Activated CD8-positive, alpha-beta memory T cell treated with anti-CD3 and anti-CD28 coated beads for 48 hours (primary cell): ENCODE measurements around the gene RFPL1.

Experiments used
- DNase-seq, 3 experiments: peaks; one replicate each; pipeline ENCODE4 v3.0.0-alpha.2; 2020; ENCODE audit warnings: low read depth in 2 of 3, low spot score in 2 of 3

The RFPL1 gene

DNA sequence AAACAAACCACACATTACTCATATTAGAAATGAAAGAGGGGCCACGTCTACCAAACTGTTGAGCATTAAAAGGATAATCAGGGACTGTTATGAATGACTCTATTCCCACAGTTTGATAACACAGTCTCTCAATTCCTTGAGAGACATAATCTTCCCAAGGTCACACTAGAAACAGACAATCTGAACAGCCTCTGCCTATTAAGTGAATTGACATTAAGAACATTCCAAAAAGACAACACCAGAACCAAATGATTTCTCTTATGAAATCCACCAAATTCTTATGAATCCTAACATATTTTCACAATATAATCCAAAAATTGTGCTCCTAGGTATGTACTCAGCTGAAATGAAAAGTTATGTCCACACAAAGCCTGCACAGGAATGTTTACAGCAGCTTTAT is 4.6 kb downstream of the RFPL1 start:
- DNase-seq, result no peak

DNA sequence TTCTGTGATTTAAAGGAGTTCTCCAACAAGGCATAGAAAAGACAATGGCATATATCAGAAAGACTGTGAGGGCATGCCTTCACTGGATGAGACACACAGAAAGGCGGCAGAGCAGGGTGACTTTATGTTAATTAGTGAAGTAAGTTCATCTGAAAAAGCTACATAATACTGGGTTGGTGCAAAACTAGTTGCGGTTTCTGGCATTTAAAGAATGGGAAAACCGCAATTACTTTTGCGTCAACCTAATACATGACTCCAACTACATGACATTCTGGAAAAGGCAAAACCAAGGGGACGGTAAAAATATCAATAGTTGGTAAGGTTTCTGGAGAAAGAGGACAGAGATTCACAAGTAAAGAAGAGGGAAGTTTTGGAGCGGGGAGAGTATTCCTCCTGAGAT is 5.1 kb downstream of the RFPL1 start:
- no peak for DNase-seq

DNA sequence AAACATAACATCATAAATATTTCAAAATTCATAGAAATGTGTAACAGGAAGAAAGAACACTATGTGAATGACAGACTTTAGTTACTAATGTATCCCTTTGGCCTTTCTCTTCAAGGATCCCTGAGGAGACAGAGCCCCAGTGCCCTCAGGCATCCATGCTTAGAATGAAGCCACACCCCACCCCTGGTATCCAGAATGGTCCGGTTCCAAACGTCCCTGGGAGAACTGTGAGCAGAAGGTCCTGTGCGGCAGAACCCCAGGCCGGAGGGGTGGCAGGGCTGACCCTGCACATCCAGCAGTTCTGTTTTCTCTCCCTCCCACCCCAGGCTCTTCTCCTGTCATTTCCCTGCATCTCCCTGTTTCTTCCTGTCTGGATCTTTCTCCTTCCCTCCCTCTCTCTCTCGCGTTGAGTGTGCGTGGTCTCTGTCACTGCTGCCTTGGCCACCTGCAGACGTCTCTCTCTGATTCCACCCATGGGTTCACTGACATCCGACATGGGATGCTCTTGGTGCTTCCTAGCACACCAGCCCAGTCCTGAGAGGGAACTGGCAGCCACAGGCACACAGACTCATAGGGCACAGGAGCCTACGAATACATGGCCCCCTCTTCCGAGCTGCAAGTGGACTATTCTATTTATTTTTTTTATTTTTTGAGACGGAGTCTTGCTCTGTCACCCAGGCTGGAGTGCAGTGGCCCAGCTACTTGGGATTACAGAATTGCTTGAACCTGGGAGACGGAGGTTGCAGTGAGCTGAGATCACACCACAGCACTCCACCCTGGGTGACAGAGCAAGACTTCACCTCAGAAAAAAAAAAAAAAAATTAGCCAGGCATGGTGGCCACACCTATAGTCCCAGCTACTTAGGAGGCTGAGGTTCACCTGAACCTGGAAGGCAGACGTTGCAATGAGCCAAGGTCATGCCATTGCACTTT is 5.7 kb downstream of the RFPL1 start:
- DNase-seq, result no peak

DNA sequence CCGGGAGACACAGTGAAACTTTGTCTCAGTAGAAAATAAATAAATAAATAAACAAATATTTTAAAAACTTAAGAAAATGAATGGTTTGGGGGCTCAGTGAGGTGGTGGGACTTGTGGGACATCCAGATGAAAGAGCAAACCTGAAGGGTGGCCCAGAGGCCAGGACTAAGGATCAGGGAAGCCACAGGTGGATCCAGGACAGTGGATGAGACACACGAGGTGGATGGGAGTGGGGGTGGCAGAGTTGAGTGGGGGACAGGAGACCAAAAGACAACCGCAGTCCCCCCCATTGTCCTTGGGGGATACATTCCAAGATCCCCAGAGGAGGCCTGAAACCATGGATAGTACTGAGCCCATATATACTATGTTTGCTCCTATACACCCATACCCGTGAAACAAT is 7.1 kb downstream of the RFPL1 start:
- DNase-seq, result no peak

DNA sequence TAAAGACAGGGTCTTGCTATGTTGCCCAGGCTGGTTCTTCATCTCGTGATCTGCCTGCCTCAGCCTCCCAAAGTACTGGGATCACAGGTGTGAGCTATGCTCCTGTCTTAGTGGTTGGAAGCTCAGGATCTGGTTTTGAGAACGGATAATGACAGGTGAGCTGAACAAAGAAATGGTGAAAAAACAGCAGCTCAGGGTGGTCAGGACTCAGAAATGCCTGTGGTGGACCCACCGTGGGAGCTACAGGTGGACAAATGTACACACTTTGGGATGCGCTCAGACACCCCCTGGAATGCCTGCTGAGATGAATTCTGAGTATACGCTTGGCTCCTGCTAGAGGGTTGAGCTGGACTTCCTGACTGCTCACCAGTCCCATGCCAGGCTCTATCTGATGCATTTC is 9.5 kb downstream of the RFPL1 start:
- DNase-seq, result no peak

DNA sequence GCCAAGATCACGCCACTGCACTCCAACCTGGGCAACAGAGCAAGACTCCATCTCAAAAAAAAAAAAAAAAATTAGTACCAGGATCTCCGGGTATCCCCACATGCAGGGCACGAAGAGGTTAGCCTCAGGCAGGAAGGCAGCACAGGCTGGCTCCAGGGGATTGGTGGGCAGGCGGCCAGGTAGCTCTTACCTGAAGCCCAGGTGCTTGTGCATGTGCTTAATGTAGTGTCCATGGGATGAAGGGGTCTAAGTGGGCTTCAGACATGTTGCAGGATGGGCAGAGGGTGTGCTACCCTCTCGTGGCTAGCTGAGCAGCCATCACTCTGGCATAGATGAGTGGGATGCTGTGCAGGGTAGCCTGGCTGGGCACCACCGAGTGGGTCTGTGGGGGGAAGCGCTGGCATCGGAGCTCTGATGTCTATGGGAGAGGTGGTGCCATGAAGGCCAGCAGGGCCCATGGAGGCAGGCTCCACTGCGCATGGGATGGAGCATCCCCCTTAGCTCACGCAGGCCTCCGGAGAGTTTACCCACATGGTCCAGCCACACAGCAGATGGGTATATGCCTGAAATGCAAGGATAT is 11.0 kb downstream of the RFPL1 start:
- DNase-seq, result no peak

DNA sequence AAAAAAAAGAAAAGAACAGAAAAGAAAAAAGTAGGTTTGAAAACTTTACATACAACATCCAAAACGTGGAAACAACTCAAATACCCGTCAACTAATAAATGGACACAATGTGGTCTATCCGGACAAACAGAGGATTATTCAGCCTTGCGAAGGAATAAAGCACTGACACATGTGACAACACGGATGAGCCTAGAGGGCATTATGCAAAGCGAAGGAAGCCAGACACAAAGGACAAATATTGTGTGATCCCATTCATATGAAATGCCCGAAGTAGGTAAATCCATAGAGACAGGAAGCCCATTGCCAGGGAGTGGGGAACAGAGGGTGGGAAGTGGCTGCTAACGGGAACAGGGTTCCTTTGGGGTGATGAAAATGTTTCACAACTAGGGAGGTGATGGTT is 11.8 kb downstream of the RFPL1 start:
- no peak for DNase-seq

DNA sequence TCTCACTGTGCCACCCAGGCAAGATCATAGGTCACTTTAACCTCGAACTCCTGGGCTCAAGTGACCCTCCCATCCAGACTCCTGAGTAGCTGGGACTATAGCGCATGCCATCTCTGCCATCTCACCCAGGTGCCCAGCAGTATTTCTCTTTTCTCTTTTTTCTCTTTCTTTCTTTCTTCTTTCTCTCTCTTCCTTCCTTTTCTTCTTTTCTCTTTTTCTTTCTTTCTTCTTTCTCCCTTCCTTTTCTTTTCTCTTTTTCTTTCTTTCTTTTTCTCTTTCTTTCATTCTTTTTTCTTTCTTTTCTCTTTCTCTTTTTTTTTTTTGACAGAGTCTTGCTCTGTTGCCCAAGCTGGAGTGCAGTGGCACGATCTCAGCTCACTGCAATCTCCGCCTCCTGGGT is 13.5 kb downstream of the RFPL1 start:
- DNase-seq, result no peak

DNA sequence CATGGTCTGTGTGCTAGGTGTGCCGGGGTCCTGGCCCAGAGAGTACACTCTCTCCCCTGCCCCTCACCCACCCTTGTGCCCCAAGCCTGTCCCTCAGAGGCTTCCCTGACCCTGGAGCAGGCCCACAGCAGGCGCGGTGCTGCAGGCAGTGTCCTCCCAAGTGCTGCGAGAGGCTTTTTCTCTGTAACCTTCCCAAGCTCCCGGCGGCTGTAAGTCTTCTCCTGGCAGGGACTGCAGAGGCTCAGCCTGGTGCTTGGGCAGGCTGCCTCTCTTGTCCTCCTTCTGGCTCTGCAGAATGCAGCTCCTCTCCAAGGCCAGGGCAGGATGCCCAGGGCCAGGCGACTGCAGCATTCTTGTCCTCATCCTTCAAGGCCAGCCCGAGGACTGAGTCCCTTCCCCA is 15.9 kb downstream of the RFPL1 start:
- DNase-seq, result no peak

DNA sequence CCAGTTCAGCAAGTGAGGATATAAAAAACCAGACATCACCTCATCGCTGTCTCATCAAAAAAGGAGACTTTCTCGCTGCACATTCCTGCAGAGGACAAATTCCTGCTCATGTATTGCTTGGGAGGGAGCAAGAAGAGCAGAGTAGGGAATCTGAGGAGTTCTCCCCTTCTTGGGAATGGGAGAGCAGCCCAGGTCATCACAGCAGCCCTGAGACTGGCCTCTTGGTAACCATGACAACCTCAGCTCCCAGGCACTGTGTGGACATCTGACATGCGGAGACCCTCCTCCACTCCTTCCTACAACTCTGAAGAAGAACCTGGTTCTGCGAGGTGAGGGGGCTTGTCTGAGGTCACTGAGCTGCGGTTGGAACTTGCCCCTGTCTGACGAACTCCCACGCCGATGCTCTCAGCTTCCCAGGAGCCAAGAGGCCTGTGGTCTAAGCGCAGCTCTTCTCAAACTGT is 17.9 kb downstream of the RFPL1 start:
- DNase-seq, result no peak

DNA sequence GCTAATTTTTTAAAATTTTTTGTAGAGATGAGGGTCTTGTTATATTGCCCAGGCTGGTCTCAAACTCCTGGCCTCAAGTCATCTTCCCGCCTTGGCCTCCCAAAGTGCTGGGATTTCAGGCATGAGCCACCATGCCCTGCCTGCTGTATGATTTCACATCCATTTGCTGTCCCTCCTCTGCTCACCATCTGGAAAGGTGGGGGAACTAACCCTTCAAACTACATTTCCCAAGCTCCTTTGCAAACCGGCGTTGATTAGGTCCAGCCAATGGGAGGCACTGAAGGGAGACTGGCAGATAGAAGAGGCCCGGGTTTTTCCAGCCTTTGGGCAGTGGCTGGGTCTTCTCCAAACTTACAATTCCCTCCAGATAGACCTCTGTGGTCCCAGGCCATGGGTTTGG is 19.3 kb downstream of the RFPL1 start:
- no peak for DNase-seq

DNA sequence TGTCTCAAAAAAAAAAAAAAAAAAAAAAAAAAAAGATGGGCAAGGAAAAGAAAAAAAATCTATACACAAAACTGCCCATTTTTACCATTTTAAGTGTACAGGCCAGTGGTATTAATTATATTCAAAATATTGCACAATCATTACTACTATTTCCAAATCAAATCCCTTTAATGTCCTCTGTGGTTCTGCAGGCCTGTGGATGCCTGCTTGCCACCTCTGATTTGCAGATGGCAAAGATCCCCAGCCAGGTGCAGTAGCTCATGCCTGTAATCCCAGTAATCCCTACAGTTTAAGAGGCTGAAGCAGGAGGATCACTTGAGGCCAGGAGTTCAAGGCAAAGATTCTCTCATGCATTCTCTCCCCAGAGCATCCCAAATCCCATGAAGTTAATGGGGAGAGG is 20.2 kb downstream of the RFPL1 start:
- DNase-seq, result no peak

DNA sequence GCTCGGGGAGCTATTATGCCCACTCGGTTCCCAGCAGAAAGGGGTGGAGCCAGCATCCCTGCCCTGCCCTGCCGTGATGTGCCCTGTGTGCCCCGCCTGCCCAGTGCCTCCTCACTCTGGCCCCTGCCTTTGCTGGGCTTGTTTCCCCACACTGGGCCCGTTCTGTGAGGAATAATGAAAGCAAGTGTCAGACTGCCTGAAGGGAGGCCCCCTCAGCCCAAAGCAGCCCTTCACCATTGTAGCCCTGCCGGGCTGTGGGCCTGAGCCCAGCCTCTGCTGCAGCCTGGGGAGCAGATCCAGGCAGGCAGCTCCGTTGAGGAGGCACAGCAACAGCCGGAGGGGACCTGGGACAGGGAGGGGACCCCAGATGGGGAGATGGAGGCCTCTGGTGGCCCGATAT is 21.4 kb downstream of the RFPL1 start:
- DNase-seq, result no peak

DNA sequence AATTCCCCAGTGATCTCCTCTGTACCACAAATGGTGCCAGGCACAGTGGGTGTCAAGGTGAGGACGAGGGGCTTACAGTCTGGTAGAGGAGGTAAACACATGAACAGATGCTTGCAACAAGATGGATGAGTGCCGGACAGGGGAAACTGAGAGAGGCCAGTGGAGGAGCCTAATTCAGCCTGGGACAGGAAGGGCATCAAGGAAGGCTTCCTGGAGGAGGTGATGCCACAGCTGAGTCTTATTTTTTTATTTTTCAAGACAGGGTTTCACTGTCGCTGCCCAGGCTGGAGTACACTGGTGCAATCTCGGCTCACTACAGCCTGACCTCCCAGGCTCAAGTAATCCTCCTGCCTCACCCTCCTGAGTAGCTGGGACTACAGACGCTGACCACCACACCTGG is 22.9 kb downstream of the RFPL1 start:
- DNase-seq, result no peak

DNA sequence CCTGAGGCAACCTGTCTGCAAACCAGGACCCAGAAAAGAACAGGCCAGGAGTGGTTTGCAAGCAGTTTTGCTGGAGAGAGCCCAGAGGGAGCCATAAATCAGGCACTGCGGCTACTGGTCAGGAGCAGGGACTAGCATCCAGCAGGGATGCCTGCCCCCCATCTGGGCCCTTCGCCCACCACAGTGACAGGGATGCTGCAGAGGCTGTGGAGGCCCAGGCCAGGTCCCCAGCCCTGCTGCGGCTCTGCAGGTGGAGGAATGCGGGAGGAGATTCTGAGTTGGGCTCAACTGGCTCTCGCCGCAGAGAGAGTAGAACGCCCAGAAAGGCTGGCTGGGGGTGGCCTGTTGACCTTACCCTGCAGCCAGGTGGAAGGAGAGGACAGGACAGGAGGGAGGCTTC is 25.2 kb downstream of the RFPL1 start:
- no peak for DNase-seq

DNA sequence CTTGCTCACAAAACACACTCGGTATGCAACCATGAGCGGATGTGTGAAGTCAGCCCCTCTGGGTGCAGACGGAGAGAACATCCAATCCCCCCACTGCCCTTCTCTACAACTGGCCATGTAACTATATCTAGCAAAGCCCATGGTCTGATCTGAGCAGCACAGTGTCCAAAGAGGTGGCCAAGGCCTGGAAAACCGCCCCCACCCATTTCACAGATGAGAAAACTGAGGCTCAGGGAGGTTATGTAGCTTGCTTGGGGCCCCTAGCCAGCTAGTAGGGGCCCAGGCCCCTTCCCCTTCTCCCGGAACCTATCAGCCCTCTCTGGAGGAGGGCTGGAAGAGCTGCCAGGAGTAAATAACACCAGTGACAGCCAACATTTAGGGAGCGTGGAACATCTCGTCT is 26.2 kb downstream of the RFPL1 start:
- DNase-seq, result no peak

DNA sequence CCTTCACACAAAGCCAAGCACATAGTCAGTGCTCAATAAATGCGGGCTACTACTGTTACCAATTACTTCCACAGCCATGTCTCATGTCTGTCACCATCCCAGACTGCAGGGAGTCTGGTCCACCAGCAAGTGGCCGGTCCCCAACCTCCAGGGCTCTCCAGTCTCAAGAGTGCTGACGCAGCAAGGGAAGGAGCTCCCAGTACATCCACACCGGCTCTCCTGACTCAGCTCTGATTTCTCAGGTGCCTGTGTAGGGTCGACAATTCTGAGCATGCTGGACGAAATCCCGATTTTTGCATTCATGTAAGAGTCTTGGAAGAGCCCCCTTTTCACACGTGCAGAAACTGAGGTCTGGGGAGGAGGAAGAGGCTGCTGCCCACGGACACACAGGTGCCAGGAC is 31.4 kb downstream of the RFPL1 start:
- DNase-seq, result no peak

DNA sequence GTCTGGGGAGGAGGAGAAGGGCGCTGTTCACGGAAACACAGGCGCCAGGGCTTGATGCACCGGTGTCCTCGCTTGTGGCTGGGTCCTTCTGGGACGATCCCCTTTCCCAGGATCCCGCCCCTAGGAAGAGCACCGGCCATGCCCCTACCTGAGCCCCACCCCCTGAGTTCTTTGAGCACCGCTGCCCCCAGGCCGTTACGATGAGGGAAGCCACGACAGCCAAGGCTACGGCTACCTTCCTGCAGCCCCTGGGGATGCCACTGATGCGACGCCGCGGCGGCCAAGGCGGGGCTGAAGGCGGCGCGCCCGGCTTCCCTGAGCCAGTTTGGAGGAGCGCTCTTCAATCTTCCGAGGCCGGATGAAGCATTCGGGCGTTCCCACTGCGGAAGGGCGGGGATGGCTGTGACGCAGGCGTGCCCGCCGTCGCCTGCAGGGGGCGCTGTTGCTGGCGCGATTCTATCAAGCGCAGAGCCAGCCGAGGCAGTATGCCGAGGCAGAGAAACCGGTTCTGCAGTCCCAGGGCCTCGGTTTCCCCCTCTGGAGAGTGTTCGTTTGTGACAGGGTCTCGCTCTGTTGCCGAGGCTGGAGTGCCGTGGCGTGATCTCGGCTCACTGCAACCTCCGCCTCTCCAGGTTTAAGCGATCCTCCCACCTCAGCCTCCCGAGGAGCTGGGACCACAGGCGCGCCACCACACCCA is 31.9 kb downstream of the RFPL1 start:
- peak; percentile 39 to 81 (median 75) for DNase-seq

DNA sequence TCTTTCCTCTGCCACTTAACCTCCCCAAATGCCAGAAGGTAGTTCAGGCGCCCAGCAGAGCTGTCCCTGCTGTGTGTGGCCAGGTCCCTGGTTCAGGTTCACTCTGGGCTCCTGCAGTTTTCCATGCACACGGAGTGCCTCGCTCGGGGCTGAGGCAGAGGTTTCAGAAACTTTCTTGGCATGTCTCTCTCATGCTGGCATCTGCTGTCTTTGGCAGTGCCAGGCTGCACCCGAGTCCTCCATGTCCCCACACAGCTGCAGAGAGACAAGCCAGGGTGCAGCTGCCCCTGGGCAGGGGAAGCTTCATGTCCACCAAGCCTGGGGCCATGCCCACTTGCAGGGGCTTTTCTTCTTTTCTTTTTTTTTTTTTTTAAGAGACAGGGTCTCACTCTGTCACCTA is 34.6 kb downstream of the RFPL1 start:
- DNase-seq, result no peak

DNA sequence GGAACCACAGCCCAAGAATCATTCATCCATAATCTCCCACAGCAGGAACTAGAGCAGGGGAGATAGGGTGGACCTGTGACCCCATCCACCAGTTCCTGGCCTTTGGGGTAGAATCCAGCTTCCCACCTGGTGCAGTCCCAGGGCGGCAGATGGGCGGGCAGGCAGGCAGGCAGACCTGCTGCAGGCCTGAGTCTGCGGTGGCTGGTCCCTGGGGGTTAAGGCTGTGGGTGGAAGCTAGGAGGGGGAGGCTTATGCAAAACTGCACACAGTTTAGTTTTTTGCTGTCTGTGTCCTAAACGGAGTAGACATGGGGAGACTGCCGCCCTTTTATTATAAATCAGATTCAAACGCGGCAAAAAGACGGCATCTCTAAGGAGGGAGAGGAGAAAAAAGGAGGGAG is 37.2 kb downstream of the RFPL1 start:
- no peak for DNase-seq

DNA sequence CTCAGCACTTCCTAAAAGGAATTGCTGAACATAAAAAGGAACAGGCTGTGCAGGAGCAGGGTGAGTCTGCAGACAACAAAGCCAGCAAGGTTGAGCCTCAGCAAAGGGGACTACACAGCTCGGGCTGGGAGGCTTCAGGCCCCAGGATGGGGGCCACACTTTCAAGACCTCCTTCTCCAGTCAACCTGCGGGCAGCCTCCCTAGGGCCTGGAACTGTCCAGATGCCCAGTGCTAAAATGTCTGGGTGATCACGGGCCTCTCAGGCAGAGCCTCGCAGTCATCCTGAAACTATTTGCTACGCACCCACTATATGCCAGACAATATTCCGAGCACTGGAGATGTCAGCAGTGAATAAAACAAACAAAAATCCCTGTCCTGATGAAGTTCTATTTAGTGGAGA is 37.7 kb downstream of the RFPL1 start:
- DNase-seq, result no peak

DNA sequence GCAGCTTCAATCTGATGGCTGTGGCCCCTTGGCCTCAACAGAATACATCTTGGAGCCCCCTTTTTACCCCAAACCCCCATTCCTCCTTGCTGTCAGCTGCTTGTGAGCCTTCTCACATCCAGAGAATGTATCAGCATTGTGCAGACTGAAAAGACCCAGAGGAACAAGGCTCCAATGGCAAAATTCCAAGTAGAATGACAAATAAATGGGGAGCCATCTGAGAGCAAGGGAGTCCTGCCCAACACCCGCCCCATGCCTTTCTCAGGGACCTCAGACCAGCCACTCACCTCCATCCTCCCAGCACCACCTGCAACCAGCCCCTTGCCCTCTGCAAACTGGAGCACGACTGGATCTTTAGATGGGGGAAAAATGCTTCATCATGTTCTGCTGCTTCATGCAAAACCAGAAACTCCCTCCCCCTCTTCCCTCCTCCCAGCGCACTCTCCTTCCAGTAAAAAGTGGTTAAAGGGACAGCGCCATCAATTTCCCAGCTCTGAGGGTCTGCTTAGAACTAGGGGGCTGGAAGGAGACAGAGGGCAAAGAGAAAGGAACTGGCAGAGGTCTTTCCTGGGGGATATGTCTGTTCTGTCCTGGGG is 39.4 kb downstream of the RFPL1 start:
- no peak for DNase-seq
